ENCODE data around the gene TGIF2. TPM values are rescaled to one million over a fixed set of nuclear protein-coding genes. Genes with fewer than 3 reads are reported as not detected.
A peak's percentile ranks its signal among the peaks of the same experiment; 100 is the strongest.

Gene TGIF2
- 10 to 100 TPM in 4 of 6 donors, 1 to 10 TPM in 2; 9.4 to 20.1 (median 11.9) TPM for total RNA-seq

DNA sequence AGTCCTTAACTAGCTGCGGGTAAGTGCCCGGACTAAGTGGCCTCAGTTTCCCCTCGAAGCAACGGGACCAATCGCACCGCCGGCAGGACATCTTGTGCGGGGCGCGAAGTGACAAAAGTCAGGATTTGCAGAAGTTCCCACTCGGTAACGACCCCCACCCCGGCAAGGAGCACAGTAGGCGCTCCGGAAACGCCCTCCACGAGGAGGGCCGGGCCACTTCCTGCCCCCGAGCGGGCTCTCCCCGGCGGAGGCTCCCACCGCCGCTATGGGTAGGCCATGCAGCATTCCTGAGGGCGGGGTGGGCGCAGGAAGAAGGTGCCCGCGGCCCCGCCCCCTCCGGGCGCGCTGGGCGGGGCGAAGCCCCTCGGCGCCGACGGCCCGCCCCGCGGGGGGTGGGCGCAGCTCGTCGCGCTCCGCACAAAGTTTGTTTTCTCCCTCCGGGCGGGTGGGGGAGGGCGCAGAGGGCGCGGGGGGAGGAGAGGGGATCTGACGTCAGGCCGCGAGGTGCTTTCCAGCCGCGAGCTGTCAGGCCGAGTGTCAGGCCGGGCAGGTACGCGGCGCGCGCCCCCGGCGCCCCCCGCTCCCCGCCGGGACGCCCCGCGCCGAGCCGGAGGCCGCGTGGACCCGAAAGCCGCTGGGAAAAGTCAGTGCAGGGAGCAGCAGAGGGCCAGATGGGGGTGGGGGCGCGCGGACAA, at the start of gene TGIF2:
Gene TGIF2 (plus strand): TSS at position 495 of the 695 bp plus-strand sequence. CDS start 5,178 bp downstream, outside the sequence.
- Histone ChIP-seq H3K9me3 (no peaks in the 10 kb centered on the region), H3K4me1 (peaks cover 19 to 37% (median 23%) of the 10 kb centered on the region in 4 donors), H3K36me3 (no peaks in the 10 kb centered on the region), H3K27me3 (no peaks in the 10 kb centered on the region), H3K4me3 (peak within 1 kb of the TSS; percentile 61 to 90 (median 80)), H3K27ac (peak within 1 kb of the TSS; percentile 88 to 93 (median 90))
- TF ChIP-seq POLR2AphosphoS5 (IDR thresholded peaks at IDR 0.05) (peak; percentile 28 to 62), POLR2A (IDR thresholded peaks at IDR 0.05) (peak in 3 of 4 donors; percentile 44 to 75 (median 46)), EP300 (IDR thresholded peaks at IDR 0.05) (no peak)
- TF ChIP-seq, protein P1, sequence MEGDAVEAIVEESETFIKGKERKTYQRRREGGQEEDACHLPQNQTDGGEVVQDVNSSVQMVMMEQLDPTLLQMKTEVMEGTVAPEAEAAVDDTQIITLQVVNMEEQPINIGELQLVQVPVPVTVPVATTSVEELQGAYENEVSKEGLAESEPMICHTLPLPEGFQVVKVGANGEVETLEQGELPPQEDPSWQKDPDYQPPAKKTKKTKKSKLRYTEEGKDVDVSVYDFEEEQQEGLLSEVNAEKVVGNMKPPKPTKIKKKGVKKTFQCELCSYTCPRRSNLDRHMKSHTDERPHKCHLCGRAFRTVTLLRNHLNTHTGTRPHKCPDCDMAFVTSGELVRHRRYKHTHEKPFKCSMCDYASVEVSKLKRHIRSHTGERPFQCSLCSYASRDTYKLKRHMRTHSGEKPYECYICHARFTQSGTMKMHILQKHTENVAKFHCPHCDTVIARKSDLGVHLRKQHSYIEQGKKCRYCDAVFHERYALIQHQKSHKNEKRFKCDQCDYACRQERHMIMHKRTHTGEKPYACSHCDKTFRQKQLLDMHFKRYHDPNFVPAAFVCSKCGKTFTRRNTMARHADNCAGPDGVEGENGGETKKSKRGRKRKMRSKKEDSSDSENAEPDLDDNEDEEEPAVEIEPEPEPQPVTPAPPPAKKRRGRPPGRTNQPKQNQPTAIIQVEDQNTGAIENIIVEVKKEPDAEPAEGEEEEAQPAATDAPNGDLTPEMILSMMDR (IDR thresholded peaks at IDR 0.05) = no peak
- ATAC-seq (ENCODE audit: low FRiP score in 2 of 2) = peak; percentile 87 to 92
- peak; percentile 91 to 96 for DNase-seq
- 0 to 2% methylated on average over 1 to 36 of the region's 80 CpGs for WGBS, 2 donors

DNA sequence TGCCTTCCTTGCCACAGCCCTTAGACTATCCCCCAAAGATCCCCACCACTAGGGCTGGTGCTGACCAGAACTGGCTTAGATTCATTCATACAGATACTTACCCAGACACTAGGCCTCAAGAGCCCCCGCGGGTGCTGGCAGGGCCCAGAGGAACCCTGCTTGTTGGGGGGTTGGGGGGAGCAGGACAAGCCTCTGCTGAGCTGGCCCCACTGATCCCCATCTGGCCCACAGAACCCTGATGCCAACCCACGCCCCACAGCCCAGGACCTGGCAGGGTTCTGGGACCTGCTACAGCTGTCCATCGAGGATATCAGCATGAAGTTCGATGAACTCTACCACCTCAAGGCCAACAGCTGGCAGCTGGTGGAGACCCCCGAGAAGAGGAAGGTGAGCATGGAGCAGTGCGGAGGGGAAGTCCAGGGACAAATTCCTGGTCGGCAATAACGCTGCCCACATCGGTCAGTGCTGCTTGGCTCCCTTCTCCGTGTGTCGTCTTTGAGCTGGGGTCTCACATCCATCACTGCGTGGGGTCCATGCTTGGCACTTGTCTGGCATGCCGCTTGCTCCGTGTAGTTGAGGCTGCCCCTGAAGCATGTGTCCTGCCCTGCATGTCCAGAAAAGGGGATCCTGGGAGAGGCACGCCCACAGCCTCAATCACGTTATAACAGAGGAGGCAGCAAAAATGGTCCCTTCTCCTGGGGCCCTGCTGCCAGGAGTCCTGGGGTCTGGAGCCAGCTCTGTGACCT, 47.6 kb upstream of the TGIF2 start:
- Histone ChIP-seq H3K27ac (no peak overlapping the region), H3K4me3 (no peak overlapping the region), H3K27me3 (no peaks in the 10 kb centered on the region), H3K36me3 (peaks cover 14 to 80% (median 49%) of the 10 kb centered on the region in 4 donors), H3K4me1 (peaks cover 0 to 9% (median 2%) of the 10 kb centered on the region in 4 donors), H3K9me3 (no peaks in the 10 kb centered on the region)
- WGBS, 2 donors = 94 to 96% methylated on average over 9 to 14 of the region's 17 CpGs
- no peak for TF ChIP-seq POLR2AphosphoS5 (IDR thresholded peaks at IDR 0.05)
- TF ChIP-seq EP300 (IDR thresholded peaks at IDR 0.05) = no peak
- no peak for TF ChIP-seq POLR2A (IDR thresholded peaks at IDR 0.05)
- TF ChIP-seq, protein P1 (IDR thresholded peaks at IDR 0.05) = no peak
- DNase-seq (peak in 1 of 2 donors; percentile 41), ATAC-seq (ENCODE audit: low FRiP score in 2 of 2) (no peak)

DNA sequence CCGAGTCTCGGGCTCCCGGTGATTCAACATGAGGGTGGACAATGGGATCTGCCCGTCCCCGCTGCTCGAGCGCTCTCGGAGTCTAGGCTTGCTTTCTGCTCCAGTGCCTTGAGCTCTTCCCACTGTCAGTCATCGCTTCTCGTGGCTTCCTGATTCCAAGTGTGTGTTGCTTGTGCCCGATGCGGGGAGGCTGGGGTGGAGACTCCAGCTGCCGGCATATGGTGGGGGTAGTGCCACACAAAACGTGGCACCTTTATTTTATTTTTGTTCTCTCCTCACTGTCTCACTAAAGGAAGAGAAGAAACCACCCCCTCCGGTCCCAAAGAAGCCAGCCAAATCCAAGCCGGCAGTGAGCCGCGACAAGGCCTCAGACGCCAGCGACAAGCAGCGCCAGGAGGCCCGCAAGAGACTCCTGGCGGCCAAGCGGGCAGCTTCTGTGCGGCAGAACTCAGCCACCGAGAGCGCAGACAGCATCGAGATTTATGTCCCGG, 46.8 kb upstream of the TGIF2 start:
- no peaks in the 10 kb centered on the region for H3K27me3 ChIP-seq
- WGBS, 2 donors = 93 to 94% methylated on average over 29 of the region's 29 CpGs
- TF ChIP-seq, protein P1 (IDR thresholded peaks at IDR 0.05) = no peak
- TF ChIP-seq EP300 (IDR thresholded peaks at IDR 0.05) (no peak), POLR2A (IDR thresholded peaks at IDR 0.05) (no peak), POLR2AphosphoS5 (IDR thresholded peaks at IDR 0.05) (no peak)
- H3K4me3 ChIP-seq = no peak overlapping the region
- peaks cover 14 to 72% (median 49%) of the 10 kb centered on the region in 4 donors for H3K36me3 ChIP-seq
- ATAC-seq (ENCODE audit: low FRiP score in 2 of 2) = no peak
- peaks cover 0 to 9% (median 2%) of the 10 kb centered on the region in 4 donors for H3K4me1 ChIP-seq
- DNase-seq = peak in 1 of 2 donors; percentile 46
- H3K9me3 ChIP-seq = no peaks in the 10 kb centered on the region
- no peak overlapping the region for H3K27ac ChIP-seq

DNA sequence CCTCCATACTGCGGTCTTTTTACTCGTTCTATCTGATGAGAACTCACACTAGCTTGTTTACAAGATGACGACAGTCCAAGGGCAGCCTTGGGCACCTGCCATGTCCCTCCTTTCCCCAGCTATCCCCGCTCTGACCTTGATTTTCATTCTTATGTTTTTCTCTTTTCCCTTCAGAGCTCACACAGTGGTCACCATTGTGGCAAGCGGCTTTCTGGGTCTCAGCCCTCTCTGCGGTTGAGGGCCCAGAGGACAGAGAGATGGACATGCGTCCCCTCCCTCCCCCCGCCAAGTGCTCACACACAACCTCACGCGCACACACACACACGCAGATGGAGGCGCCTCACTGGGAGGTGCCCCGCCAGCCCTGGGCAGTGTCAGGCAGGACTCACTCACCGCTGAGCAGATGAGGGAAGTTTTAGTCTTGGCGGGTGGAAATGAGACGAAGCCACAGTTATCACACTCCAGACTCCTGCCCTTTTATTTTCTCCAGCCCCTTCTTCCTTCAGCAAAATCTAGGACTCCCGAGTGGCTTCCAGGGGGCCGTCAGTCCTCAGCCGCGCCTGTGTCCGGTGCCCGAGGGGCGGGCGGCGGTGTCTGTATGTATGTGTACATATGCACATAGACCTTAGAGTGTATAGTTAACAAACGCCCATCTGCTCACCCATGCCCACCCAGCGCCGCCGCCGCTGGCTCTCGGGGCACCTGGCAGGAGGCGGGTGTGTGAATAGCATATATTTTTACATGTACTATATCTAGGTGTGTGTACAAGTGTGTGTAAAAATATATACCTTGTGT, 45.9 kb upstream of the TGIF2 start:
- DNase-seq (peak in 1 of 2 donors; percentile 84), ATAC-seq (ENCODE audit: low FRiP score in 2 of 2) (no peak)
- Histone ChIP-seq H3K27ac (no peak overlapping the region), H3K27me3 (no peaks in the 10 kb centered on the region), H3K4me1 (peaks cover 0 to 9% (median 2%) of the 10 kb centered on the region in 4 donors), H3K4me3 (no peak overlapping the region), H3K36me3 (peaks cover 14 to 63% (median 44%) of the 10 kb centered on the region in 4 donors), H3K9me3 (no peaks in the 10 kb centered on the region)
- WGBS, 2 donors = 92 to 93% methylated on average over 26 to 32 of the region's 32 CpGs
- TF ChIP-seq POLR2A (IDR thresholded peaks at IDR 0.05) = no peak
- TF ChIP-seq, protein P1 (IDR thresholded peaks at IDR 0.05) = no peak

All from upper lobe of left lung (tissue), 6 donors.